Measurements from ENCODE around the gene ONECUT2. TPM values are rescaled to one million over a fixed set of nuclear protein-coding genes. Genes with fewer than 3 reads are reported as not detected.
"Not testable (repeated sequence)": the region's sequence is repeated elsewhere in the genome, so short reads cannot be mapped to it uniquely, and the experiment has no call there.

ONECUT2 gene
- total RNA-seq = under 1 TPM in 3 of 4 donors, not detected in 1; 0.02 to 0.04 (median 0.04) TPM
- under 1 TPM in 1 of 3 donors, not detected in 2; under 0.01 TPM for polyA plus RNA-seq
- long read RNA-seq, donor 1 = 0 reads
- long read RNA-seq, donor 2 = 0 reads

- H3K36me3 ChIP-seq (ENCODE audit: insufficient read depth in 1 of 2, low read depth in 1 of 2) = no peaks in the 10 kb centered on the region
- intact Hi-C loops (cut with DNase I) = no loop called here
- ATAC-seq (peak; percentile 97 to 100 (median 99)), DNase-seq (peak; percentile 90 to 93)
- peak within 1 kb of the TSS; percentile 66 for H3K4me3 ChIP-seq
- peaks cover 32% of the 10 kb centered on the region for H3K4me1 ChIP-seq
- WGBS, 3 donors = 1% methylated on average over 65 to 69 of the region's 69 CpGs
- peaks cover 3 to 96% (median 65%) of the 10 kb centered on the region in 3 donors for H3K27me3 ChIP-seq (ENCODE audit: insufficient read depth in 3 of 3, low read length in 2 of 3)
- H3K9me3 ChIP-seq = no peaks in the 10 kb centered on the region
- no peak within 1 kb of the TSS for H3K27ac ChIP-seq
- no peak for TF ChIP-seq CTCF (IDR thresholded peaks at IDR 0.05)
Measured at GRCh38 chr18:57434536-57435494, at the start of gene ONECUT2. ONECUT2 (plus strand) TSS chr18:57435374; CDS start chr18:57435717, 343 bp downstream.

- H3K4me3 ChIP-seq = no peak overlapping the region
- DNase-seq (no peak), ATAC-seq (no peak)
- H3K36me3 ChIP-seq (ENCODE audit: insufficient read depth in 1 of 2, low read depth in 1 of 2) = no peaks in the 10 kb centered on the region
- H3K27ac ChIP-seq = no peak overlapping the region
- WGBS, 3 donors = 45 to 62% (median 47%) methylated on average over 2 of the region's 2 CpGs
- peaks cover 0 to 3% (median 0%) of the 10 kb centered on the region in 3 donors for H3K27me3 ChIP-seq (ENCODE audit: insufficient read depth in 3 of 3, low read length in 2 of 3)
- H3K9me3 ChIP-seq = no peaks in the 10 kb centered on the region
- H3K4me1 ChIP-seq = no peaks in the 10 kb centered on the region
- intact Hi-C loops (cut with DNase I) = no loop called here
- no peak for TF ChIP-seq CTCF (IDR thresholded peaks at IDR 0.05)
Measured at GRCh38 chr18:57389271-57389670, 45.9 kb upstream of the ONECUT2 start.

GRCh38 chr18:57390044-57390443, 45.1 kb upstream of the ONECUT2 start:
- H3K4me3 ChIP-seq = no peak overlapping the region
- ATAC-seq = no peak
- TF ChIP-seq CTCF (IDR thresholded peaks at IDR 0.05) = no peak
- H3K36me3 ChIP-seq (ENCODE audit: insufficient read depth in 1 of 2, low read depth in 1 of 2) = no peaks in the 10 kb centered on the region
- WGBS, 3 donors = 47 to 69% (median 54%) methylated on average over 3 of the region's 3 CpGs
- intact Hi-C loops (cut with DNase I) = no loop called here
- no peaks in the 10 kb centered on the region for H3K27me3 ChIP-seq (ENCODE audit: insufficient read depth in 3 of 3, low read length in 2 of 3)
- H3K4me1 ChIP-seq = no peaks in the 10 kb centered on the region
- no peak for DNase-seq
- H3K27ac ChIP-seq = no peak overlapping the region
- no peaks in the 10 kb centered on the region for H3K9me3 ChIP-seq

- H3K36me3 ChIP-seq (ENCODE audit: insufficient read depth in 1 of 2, low read depth in 1 of 2); H3K4me1 ChIP-seq; intact Hi-C loops (cut with DNase I); H3K4me3 ChIP-seq; H3K9me3 ChIP-seq; H3K27me3 ChIP-seq (ENCODE audit: insufficient read depth in 3 of 3, low read length in 2 of 3); H3K27ac ChIP-seq; DNase-seq; ATAC-seq: not testable (repeated sequence)
- 87 to 96% (median 95%) methylated on average over 1 of the region's 1 CpG for WGBS, 3 donors
Measured at GRCh38 chr18:57394749-57395148, 40.4 kb upstream of the ONECUT2 start.

GRCh38 chr18:57396831-57397230, 38.3 kb upstream of the ONECUT2 start:
- ATAC-seq, H3K9me3 ChIP-seq: not testable (repeated sequence)
- 91 to 93% (median 92%) methylated on average over 7 of the region's 7 CpGs for WGBS, 3 donors

More at GRCh38 chr18:57396831-57397230, 38.3 kb upstream of the ONECUT2 start:
- intact Hi-C loops (cut with DNase I); H3K27ac ChIP-seq; H3K4me1 ChIP-seq; H3K4me3 ChIP-seq; H3K27me3 ChIP-seq (ENCODE audit: insufficient read depth in 3 of 3, low read length in 2 of 3); DNase-seq; H3K36me3 ChIP-seq (ENCODE audit: insufficient read depth in 1 of 2, low read depth in 1 of 2): not testable (repeated sequence)

Data from psoas muscle (tissue), 8 donors.